Neural crest cell (in vitro differentiated cells): Measurements from ENCODE around the gene SLC37A1. TPM values are rescaled to one million over a fixed set of nuclear protein-coding genes. Genes with fewer than 3 reads are reported as not detected.

Experiments
- DNase-seq: peaks from one replicate; pipeline ENCODE4 v3.0.0; 2021; ENCODE audit warnings: low read depth, mixed read lengths, low spot score
- H3K27ac Mint-ChIP-seq: one replicate; pipeline ENCODE4 v1.8.0; 2021; ENCODE audit warnings: mild to moderate bottlenecking, mixed read lengths; ENCODE audit not compliant: unreplicated experiment
- H3K27me3 Mint-ChIP-seq: 2 replicates; pipeline ENCODE4 v1.8.0; 2021; ENCODE audit warnings: low read depth, mild to moderate bottlenecking, mixed read lengths
- H3K36me3 Mint-ChIP-seq: 2 replicates; pipeline ENCODE4 v1.8.0; 2021; ENCODE audit warnings: low read depth, mild to moderate bottlenecking, mixed read lengths
- H3K4me1 Mint-ChIP-seq: 2 replicates; pipeline ENCODE4 v1.8.0; 2021; ENCODE audit warnings: mixed read lengths
- H3K4me3 Mint-ChIP-seq: one replicate; pipeline ENCODE4 v1.8.0; 2021; ENCODE audit warnings: mild to moderate bottlenecking, mixed read lengths
- H3K9me3 Mint-ChIP-seq: 2 replicates; pipeline ENCODE4 v1.8.0; 2021; ENCODE audit warnings: mixed read lengths
- CTCF ChIP-seq: fragments of 200-600 bp; sonication (generic); conservative IDR thresholded peaks from 2 replicates; pipeline ENCODE4 v1.5.0; 2021; ENCODE audit warnings: antibody characterized with exemption, mild to moderate bottlenecking
- total RNA-seq: library from RNA; stranded (reverse); gene quantifications from 2 replicates; pipeline ENCODE4 v1.2.1, GENCODE V29; 2021

The SLC37A1 gene
- total RNA-seq, 1 donor from 2014 or later, result 9.1 TPM

GRCh38 chr21:42558846-42559245, 45.2 kb downstream of the SLC37A1 start:
- no peak for TF ChIP-seq CTCF
- Mint-ChIP-seq H3K27ac (no peak overlapping the region), H3K36me3 (no peaks in the 10 kb centered on the region), H3K27me3 (no peaks in the 10 kb centered on the region), H3K4me1 (peaks cover 4% of the 10 kb centered on the region), H3K9me3 (no peaks in the 10 kb centered on the region), H3K4me3 (no peak overlapping the region)
- no peak for DNase-seq

GRCh38 chr21:42559326-42559725, 45.7 kb downstream of the SLC37A1 start:
- Mint-ChIP-seq H3K36me3 (no peaks in the 10 kb centered on the region), H3K4me3 (no peak overlapping the region), H3K4me1 (peaks cover 4% of the 10 kb centered on the region), H3K27ac (no peak overlapping the region), H3K9me3 (no peaks in the 10 kb centered on the region), H3K27me3 (no peaks in the 10 kb centered on the region)
- DNase-seq, result no peak
- TF ChIP-seq CTCF, result no peak

- no peak for TF ChIP-seq CTCF
- H3K4me1 Mint-ChIP-seq, result peaks cover 4% of the 10 kb centered on the region
- no peaks in the 10 kb centered on the region for H3K36me3 Mint-ChIP-seq
- H3K4me3 Mint-ChIP-seq, result no peak overlapping the region
- no peak for DNase-seq
- no peaks in the 10 kb centered on the region for H3K27me3 Mint-ChIP-seq
- H3K9me3 Mint-ChIP-seq, result no peaks in the 10 kb centered on the region
- H3K27ac Mint-ChIP-seq, result peak overlapping the region; percentile 27
Observed at GRCh38 chr21:42560517-42561179, 47.0 kb downstream of the SLC37A1 start.

DNA sequence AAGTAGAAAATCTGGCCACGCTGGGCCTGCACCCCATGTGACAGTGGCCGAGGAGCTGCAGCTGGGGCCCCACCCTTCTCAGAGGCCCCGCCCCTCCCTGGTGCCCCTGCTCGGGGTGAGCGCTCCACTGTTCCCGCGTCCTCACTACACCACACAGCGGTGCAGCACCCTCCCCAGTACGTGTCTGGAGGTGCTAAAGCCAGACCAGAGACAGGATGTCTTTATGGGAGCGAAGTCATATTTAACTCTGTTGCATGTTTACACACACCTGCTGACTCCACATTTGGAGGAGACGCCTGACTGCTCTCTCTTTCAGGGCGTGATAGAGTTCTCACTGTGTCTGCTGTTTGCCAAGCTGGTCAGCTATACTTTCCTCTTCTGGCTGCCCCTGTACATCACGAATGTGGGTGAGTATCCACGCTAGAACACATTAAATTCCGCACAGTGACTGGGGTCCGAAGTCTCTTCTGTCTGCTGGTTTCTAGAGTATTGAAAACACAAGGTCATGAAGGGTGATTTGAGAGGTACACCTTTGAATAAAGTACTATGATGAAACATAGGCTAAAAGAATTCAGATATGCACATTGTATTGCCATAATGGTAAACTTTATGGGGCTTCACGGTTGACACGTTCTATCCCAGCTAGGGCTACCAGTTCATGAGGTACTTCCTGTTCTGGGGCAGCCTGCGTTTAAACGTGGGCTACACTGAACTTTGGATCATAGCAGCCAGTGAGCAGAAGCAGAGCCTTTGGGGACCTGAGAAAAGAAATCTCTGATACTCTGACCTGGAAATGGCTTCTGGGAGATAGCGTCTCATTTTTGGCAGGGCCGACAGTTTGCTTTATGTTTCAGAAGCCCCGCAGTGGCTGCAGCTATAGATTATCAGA, 48.4 kb downstream of the SLC37A1 start:
- Mint-ChIP-seq H3K27me3 (no peaks in the 10 kb centered on the region), H3K4me1 (peaks cover 4% of the 10 kb centered on the region), H3K27ac (peak overlapping the region; percentile 57), H3K9me3 (no peaks in the 10 kb centered on the region), H3K4me3 (no peak overlapping the region), H3K36me3 (no peaks in the 10 kb centered on the region)
- no peak for DNase-seq
- no peak for TF ChIP-seq CTCF

GRCh38 chr21:42562816-42563215, 49.2 kb downstream of the SLC37A1 start:
- Mint-ChIP-seq H3K9me3 (no peaks in the 10 kb centered on the region), H3K36me3 (no peaks in the 10 kb centered on the region), H3K4me3 (no peak overlapping the region), H3K27ac (peak overlapping the region; percentile 57), H3K4me1 (peaks cover 4% of the 10 kb centered on the region), H3K27me3 (no peaks in the 10 kb centered on the region)
- no peak for DNase-seq
- no peak for TF ChIP-seq CTCF
